NCI-H1048 (cell line): ENCODE measurements around the gene ARAP2.

Experiments
- DNase-seq: peaks from one replicate; lab custom pipeline; 2025; lab: John Stamatoyannopoulos, UW

The ARAP2 gene

GRCh38 chr4:36111172-36111571, 133.1 kb downstream of the ARAP2 start:
- DNase-seq: no peak

- DNase-seq: no peak
Observed at GRCh38 chr4:36099509-36099908, 144.8 kb downstream of the ARAP2 start.

DNA sequence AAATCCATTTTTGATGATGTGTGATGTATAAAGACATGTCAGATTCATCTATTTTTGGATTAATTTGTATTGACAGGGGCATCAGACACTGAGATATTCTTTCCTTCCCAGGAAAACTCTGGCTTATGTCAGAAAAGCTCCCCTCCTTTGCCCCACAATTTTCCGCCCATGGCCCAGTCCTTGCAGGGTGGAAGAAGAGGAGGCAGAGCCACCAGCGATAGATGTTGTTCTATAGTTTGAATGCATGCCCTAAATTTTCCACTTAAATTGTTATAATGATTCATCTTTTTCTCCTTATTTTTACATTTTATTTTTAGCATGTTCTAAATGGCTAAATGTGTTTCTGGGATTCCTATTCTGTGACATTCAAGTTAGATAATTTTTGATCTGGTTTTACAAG, 149.3 kb downstream of the ARAP2 start:
- DNase-seq: no peak

DNA sequence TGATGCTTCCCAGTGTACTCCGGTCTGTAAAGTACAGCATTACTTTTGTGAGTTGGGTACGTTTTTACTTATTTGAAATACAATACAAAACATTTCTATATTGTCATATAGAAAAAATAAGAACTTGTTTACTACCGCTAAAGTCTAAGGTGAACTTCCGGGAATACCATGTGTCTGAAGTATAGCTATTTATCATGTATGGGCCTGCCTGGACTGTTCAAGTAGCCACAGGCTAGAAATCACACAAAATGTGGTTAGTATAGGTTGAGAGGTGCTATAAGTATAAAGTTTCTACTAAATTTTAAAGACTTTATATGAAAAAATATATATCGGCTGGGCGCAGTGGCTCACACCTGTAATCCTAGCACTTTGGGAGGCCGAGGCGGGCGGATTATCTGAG, 152.3 kb downstream of the ARAP2 start:
- no peak for DNase-seq

DNA sequence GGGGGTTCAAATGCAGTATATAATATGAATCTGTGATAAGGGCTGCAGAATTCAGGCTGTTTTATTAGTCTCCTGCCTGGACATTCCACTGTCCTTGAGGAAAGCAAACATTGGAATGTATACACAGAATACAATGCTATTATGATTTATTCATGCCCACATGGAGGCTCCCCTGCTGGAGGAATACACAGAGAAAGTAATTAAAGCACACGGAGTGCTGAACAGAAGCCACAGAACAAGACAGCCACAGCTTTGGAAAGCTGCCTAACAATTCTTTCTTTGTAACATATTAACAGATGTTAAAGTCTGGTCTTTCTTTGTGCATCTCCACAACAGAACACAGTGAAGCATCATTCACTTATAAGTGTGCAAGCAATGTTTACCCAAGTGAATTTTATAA, 155.8 kb downstream of the ARAP2 start:
- no peak for DNase-seq

DNA sequence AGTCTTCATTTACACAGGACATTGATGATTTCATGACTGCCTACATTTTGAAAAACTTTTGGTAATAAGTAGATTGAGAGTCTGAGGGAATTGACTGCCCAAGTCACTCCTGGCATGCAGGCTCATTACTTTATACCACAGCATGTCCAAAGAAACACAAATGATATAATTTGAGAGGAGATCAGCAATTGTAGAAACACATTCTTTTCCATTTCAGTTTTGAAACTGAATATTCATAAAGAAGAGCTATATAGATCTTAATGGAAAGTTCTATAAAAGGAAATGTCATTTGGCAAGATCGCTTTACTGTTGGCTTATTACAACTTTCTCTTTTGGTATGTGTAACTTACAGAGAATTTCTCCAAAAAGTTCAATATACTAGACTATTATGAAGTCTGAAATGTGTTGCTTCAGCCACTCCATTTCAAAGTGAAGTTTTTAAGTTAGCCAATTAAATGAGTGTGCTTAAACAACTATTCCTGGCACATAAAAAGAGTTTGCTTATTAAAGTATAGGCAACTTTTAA, 158.0 kb downstream of the ARAP2 start:
- DNase-seq: no peak

GRCh38 chr4:36082817-36083216, 161.5 kb downstream of the ARAP2 start:
- DNase-seq: no peak

DNA sequence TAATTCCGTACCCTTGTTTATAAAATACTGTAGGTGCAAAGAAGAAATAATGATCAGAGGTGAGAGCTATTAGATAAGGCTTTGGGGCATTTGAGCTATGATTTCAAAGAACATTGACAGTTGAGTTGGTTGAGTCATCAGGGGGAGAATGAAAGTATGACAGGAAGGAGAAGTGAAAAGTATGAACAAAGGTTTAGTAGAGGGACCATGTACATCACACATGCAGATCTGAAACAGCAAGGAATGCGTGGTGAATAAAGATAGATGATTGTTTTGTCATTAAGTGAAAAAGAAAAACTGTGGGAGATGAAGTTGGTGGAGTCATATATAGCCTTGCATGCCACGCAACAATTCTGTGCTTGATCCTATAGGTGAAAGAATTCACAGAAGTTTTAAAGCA, 163.1 kb downstream of the ARAP2 start:
- no peak for DNase-seq

DNA sequence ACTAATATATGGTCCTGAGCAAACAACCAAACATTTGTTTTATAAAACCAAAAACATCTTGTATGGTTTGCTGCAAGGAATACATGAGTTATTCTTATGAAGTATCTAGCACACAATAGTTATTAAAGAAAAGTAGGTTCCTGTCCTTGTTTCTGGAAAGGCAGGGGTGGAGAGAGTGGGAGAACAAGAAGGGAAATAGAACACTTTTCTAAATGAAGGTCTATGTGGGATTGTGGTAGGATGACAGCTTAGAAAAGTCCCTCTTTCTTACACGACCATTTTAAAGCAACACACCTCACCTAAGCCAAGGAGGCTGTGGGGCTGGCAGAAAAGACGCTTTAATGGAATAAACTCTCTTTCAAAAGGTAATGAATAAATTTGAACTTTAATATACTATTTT, 164.6 kb downstream of the ARAP2 start:
- DNase-seq: no peak

DNA sequence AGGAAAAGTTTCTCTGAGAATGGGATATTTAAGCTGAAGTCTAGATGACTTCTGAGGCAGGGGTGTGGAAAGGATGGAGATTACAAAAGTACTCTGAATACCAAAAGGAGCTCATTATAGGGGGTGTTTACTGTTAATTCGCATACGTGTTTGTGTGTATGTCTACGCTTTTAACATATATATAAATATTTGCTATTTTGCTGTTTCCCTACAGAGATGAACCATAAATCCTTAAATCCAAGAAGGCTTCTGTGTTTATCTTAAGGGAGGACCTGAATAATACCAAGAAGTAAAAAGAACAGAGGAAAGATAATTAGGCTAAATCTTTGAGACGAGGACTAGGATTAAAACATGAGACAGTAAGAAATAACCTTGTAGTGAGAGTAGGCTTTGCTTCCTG, 166.0 kb downstream of the ARAP2 start:
- no peak for DNase-seq

DNA sequence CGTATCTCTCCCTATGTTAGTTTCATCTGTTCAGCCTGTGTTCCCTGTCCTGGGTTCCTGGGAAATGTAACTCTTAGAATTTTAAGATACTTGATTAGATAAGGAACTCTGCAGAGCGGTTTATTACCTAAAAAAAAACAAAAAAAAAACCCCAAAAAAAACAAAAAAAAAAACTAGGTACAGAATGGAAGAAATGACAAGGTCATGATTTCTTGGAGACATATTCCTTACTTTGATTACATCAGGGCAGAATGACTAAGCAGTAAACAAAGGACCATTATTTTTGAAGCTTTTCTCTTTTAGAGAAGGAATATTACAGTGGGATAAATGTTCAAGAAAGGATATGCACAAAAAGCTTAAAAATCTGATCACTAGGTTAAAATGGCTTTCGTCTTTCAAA, 171.8 kb downstream of the ARAP2 start:
- no peak for DNase-seq

GRCh38 chr4:36067116-36067515, 177.2 kb downstream of the ARAP2 start:
- no peak for DNase-seq

DNA sequence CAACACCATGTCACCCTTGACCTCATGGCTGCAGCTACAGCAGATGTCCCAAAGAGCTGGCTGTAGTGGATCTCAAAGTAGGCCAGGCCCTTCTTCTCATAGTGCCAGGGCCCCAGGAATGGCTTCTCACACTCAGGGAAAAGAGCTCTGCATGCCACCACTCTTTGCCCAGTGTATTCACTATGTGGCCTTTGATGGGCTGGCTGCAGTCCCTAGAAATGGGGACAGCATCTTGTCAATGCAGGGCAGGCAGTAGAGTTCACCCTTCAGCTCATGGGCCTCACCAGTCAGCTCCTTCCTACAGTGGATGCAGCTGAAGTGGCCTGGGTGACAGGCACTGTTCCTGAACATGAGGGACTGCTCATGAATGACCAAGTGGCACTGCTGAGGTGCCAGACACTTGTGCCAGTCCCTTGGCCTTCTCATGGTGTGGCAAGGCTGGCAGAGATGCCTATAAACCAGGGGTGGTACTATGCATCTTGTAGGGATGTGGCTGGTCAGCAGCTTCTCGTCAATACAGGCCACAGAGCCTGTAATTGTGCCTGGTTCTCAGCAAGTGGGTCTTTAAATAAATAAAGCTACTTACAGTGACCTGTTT, 178.9 kb downstream of the ARAP2 start:
- no peak for DNase-seq

GRCh38 chr4:36064117-36064516, 180.2 kb downstream of the ARAP2 start:
- no peak for DNase-seq

GRCh38 chr4:36056136-36056535, 188.2 kb downstream of the ARAP2 start:
- DNase-seq: no peak

- no peak for DNase-seq
Observed at GRCh38 chr4:36054694-36055422, 189.5 kb downstream of the ARAP2 start.

GRCh38 chr4:36053930-36054329, 190.4 kb downstream of the ARAP2 start:
- no peak for DNase-seq

DNA sequence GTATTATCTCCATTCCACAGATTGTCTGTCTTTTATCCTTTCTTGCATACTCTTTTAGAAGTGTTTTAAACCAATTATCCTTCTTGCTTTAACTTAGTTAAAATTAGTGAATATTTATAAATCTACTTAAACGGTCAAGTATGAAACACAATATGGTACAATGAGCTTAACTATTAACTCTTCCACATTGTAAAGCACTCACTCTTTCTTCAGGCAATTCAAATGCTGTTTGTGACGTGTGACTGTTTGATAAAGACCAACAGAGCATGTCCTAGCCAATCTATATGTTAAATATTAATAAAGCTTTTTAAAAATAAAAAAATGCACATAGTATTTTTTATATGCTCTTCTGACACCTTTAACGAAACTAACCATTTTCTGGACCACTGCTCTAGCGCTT, 192.7 kb downstream of the ARAP2 start:
- DNase-seq: no peak

DNA sequence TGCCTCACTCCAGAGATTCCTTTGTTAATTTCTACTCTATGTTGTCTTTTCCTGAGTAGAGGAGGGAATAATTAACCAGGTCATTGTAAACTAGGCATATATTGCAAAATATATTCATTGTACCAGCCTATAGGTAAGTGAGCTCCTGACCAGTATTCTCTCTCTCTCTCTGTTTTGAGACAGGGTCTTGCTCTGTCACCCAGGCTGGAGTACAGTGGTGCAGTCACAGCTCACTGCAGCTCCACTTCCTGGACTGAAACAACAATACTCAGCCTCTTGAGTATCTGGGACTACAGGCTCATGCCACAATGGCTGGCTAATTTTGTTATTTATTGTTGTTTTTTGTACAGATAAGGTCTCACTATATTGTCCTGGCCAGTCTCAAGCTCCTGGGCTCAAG, 198.3 kb downstream of the ARAP2 start:
- no peak for DNase-seq

DNA sequence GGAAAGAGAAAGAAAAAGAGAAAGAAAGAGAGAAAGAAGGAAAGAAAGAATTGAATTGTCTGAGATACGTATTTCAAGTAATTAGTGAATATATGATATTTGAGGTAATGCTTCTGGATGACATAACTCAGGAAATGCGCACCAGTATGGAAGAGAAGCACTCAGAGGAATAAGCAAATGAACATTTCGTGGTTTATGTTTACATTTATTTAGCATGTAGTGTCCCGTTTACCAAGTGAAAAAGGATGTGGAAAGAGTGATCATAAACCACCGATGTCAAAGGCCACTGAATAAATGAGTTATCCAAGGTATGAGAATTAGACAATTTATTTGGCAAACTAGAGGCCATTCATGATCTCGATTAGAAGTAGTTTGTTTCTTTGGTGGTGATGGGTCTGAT, 200.4 kb downstream of the ARAP2 start:
- no peak for DNase-seq

DNA sequence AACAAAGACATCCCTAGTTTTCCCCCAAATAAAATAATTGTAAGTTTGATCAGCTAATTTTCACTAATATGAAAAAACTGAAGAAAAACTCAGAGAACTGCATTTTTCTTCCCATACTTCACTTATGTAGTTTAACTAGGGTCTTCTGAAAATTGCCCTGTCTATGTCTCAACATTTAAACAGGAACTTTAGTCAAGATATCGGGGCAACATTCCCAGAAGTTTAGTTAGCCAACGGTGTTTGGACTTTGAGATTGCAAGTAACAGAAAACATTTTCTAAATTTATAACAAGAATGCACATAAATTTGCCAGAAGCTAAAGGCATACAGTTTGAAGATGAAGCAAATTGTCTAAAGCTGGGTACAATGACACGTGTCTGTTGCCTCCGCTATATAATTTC, 201.1 kb downstream of the ARAP2 start:
- no peak for DNase-seq

DNA sequence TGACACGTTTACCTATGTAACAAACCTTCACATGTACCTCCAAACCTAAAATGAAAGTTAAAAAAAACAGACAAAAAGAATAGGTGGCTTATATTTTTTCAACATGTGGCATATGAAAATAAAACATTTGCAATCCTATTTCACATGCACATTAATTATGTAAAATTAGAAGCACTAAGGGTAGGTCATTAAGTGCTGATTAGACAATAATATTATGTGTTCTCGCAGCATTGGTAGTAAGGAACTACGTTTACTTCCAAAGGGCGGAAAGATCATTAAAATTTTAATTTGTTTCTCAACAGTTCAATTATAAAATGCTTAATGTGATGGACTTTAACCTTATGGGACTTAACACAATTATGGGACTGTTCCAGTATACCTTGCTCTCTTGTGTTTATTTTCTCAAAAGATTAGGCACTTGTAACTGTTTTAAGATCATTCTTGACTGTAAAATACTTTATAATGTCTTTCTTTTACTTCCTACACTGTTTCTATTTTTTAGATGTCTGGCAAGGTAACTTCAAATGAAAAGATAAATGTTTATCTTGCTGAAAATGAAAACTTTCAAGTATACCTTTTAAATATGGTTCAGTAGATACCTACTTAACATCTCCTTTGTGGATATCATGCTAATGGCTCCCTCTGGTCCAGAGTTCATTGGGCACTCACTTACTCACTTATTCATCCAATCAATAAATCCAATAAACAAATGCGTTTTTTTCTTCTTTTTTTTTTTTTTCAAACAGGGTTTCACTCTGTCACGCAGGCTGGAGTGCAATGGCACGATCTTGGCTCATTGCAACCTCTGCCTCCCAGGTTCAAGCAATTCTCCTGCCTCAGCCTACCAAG, 202.0 kb downstream of the ARAP2 start:
- no peak for DNase-seq

DNA sequence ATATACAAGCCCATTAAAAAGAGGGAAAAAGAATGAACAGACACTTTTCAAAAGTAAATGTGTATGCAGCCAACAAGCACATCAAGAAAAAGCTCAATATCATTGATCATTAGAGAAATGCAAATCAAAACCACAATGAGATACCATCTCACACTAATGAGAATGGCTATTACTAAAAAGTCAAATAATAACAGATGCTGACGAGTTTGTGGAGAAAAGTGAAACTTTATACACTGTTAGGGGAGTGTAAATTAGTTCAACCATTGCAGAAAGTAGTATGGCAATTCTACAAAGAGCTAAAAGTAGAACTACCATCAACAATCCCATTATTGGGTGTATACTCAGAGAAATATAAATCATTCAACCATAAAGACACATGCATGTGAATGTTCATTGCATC, 203.0 kb downstream of the ARAP2 start:
- DNase-seq: no peak
